ENCODE measurements around the gene FAM107B. TPM values are rescaled to one million over a fixed set of nuclear protein-coding genes. Genes with fewer than 3 reads are reported as not detected.

The FAM107B gene
- total RNA-seq, 1 donor from 2014 or later, result 39.0 TPM

GRCh38 chr10:14545827-14546226, 228.9 kb downstream of the FAM107B start:
- Mint-ChIP-seq H3K27me3 (ENCODE audit: low read depth) (no peaks in the 10 kb centered on the region), H3K27ac (ENCODE audit: unreplicated experiment) (no peak overlapping the region), H3K4me3 (no peak overlapping the region), H3K4me1 (peaks cover 17% of the 10 kb centered on the region), H3K36me3 (ENCODE audit: low read depth) (peaks cover 2% of the 10 kb centered on the region), H3K9me3 (no peaks in the 10 kb centered on the region)
- no peak for TF ChIP-seq CTCF (conservative IDR thresholded peaks at IDR 0.05)
- DNase-seq (ENCODE audit: low read depth, low spot score), result no peak

- peaks cover 17% of the 10 kb centered on the region for H3K4me1 Mint-ChIP-seq
- TF ChIP-seq CTCF (conservative IDR thresholded peaks at IDR 0.05), result no peak
- DNase-seq (ENCODE audit: low read depth, low spot score), result no peak
- no peaks in the 10 kb centered on the region for H3K27me3 Mint-ChIP-seq (ENCODE audit: low read depth)
- no peaks in the 10 kb centered on the region for H3K9me3 Mint-ChIP-seq
- H3K4me3 Mint-ChIP-seq, result no peak overlapping the region
- H3K36me3 Mint-ChIP-seq (ENCODE audit: low read depth), result peaks cover 2% of the 10 kb centered on the region
- no peak overlapping the region for H3K27ac Mint-ChIP-seq (ENCODE audit: unreplicated experiment)
These were observed 230.8 kb downstream of the FAM107B start for GRCh38 chr10:14543904-14544210.

GRCh38 chr10:14543046-14543903, 231.4 kb downstream of the FAM107B start:
- TF ChIP-seq CTCF (conservative IDR thresholded peaks at IDR 0.05), result peak; percentile 46
- Mint-ChIP-seq H3K36me3 (ENCODE audit: low read depth) (peaks cover 2% of the 10 kb centered on the region), H3K9me3 (no peaks in the 10 kb centered on the region), H3K27me3 (ENCODE audit: low read depth) (no peaks in the 10 kb centered on the region), H3K27ac (ENCODE audit: unreplicated experiment) (no peak overlapping the region), H3K4me1 (peaks cover 17% of the 10 kb centered on the region), H3K4me3 (no peak overlapping the region)
- no peak for DNase-seq (ENCODE audit: low read depth, low spot score)

GRCh38 chr10:14541379-14541778, 233.3 kb downstream of the FAM107B start:
- no peak for TF ChIP-seq CTCF (conservative IDR thresholded peaks at IDR 0.05)
- Mint-ChIP-seq H3K27me3 (ENCODE audit: low read depth) (no peaks in the 10 kb centered on the region), H3K4me3 (no peak overlapping the region), H3K27ac (ENCODE audit: unreplicated experiment) (peak overlapping the region; percentile 51), H3K4me1 (peaks cover 17% of the 10 kb centered on the region), H3K9me3 (no peaks in the 10 kb centered on the region), H3K36me3 (ENCODE audit: low read depth) (no peaks in the 10 kb centered on the region)
- DNase-seq (ENCODE audit: low read depth, low spot score), result no peak

- H3K4me3 Mint-ChIP-seq, result no peak overlapping the region
- H3K36me3 Mint-ChIP-seq (ENCODE audit: low read depth), result no peaks in the 10 kb centered on the region
- no peaks in the 10 kb centered on the region for H3K9me3 Mint-ChIP-seq
- TF ChIP-seq CTCF (conservative IDR thresholded peaks at IDR 0.05), result no peak
- no peaks in the 10 kb centered on the region for H3K27me3 Mint-ChIP-seq (ENCODE audit: low read depth)
- H3K4me1 Mint-ChIP-seq, result peaks cover 17% of the 10 kb centered on the region
- DNase-seq (ENCODE audit: low read depth, low spot score), result no peak
- H3K27ac Mint-ChIP-seq (ENCODE audit: unreplicated experiment), result peak overlapping the region; percentile 51
These were observed 234.1 kb downstream of the FAM107B start for GRCh38 chr10:14540611-14541010.

All from neural crest cell (in vitro differentiated cells).